K562 (cell line): ENCODE data around the gene HTR5A. TPM values are rescaled to one million over a fixed set of nuclear protein-coding genes. Genes with fewer than 3 reads are reported as not detected.

ENCODE experiments used
- ARID1B ChIP-seq: fragments of 450-650 bp; IDR thresholded peaks from 2 replicates; pipeline ENCODE4 v1.6.1; 2016; ENCODE audit warnings: antibody characterized with exemption, mild to moderate bottlenecking, inconsistent platforms
- CHD2 ChIP-seq: IDR thresholded peaks from 2 replicates; pipeline ENCODE4 v1.6.1; 2011; ENCODE audit warnings: low read depth, low read length
- CREBBP ChIP-seq: IDR thresholded peaks from one replicate; pipeline ENCODE4 v1.6.1; 2012; ENCODE audit warnings: low read depth, mild to moderate bottlenecking, control low read depth, inconsistent platforms, low read length
- ETV1 ChIP-seq: fragments of 450-650 bp; conservative IDR thresholded peaks from 2 replicates; pipeline ENCODE4 v1.6.1; 2016; ENCODE audit warnings: missing genetic modification characterization, control low read depth, low read depth, missing compliant biosample characterization
- GABPA ChIP-seq: fragments of 200-800 bp; sonication (Bioruptor generic); conservative IDR thresholded peaks from 2 replicates; pipeline ENCODE4 v1.6.1; 2016; ENCODE audit warnings: low read depth, missing genetic modification characterization, missing compliant biosample characterization
- HLTF ChIP-seq: fragments of 450-650 bp; IDR thresholded peaks from 2 replicates; pipeline ENCODE4 v1.6.1; 2016
- ID3 ChIP-seq, 2 experiments: fragments of 250-450 bp in 1 of 2; fragments of 450-650 bp in 1 of 2; sonication (Bioruptor Pico) in 1 of 2; IDR thresholded peaks; 2 replicates each; pipeline versions ENCODE4 v1.6.1 to v1.8.0; 2016 to 2021; ENCODE audit warnings: mild to moderate bottlenecking in 2 of 2, moderate library complexity in 2 of 2, missing compliant biosample characterization in 1 of 2, missing genetic modification characterization in 1 of 2
- KLF13 ChIP-seq: fragments of 450-650 bp; IDR thresholded peaks from 2 replicates; pipeline ENCODE4 v1.6.1; 2016; ENCODE audit warnings: missing genetic modification characterization, low read depth, mild to moderate bottlenecking, missing compliant biosample characterization, moderate library complexity, borderline replicate concordance
- PRMT5 ChIP-seq: sonication (generic); formaldehyde crosslinking; IDR thresholded peaks from 2 replicates; pipeline ENCODE4 v1.5.0; 2020; ENCODE audit warnings: missing genetic modification reagents
- PTBP1 ChIP-seq: fragments of 200-400 bp; formaldehyde crosslinking; IDR thresholded peaks from 2 replicates; pipeline ENCODE4 v1.6.1; 2017; ENCODE audit warnings: low read depth, low read length
- RBM25 ChIP-seq: fragments of 200-400 bp; formaldehyde crosslinking; IDR thresholded peaks from 2 replicates; pipeline ENCODE4 v1.6.1; 2018; ENCODE audit warnings: low read length, low read depth, moderate library complexity; ENCODE audit not compliant: severe bottlenecking
- RCOR1 ChIP-seq, 2 experiments: IDR thresholded peaks; 2 replicates each; pipeline ENCODE4 v1.6.1; 2012; ENCODE audit warnings: low read depth in 2 of 2, low read length in 2 of 2, borderline replicate concordance in 1 of 2, improper control_type of control experiment in 1 of 2
- SMAD2 ChIP-seq: fragments of 150-350 bp; IDR thresholded peaks from 2 replicates; pipeline ENCODE4 v1.6.1; 2014; ENCODE audit warnings: low read depth, mild to moderate bottlenecking, low read length
- SNRNP70 ChIP-seq: fragments of 200-400 bp; formaldehyde crosslinking; optimal IDR thresholded peaks from 2 replicates; pipeline ENCODE3; 2017; ENCODE audit warnings: low read depth, low read length
- SOX6 ChIP-seq: fragments of 450-650 bp; IDR thresholded peaks from 2 replicates; pipeline ENCODE4 v1.6.1; 2014; ENCODE audit warnings: mild to moderate bottlenecking
- SPI1 ChIP-seq: IDR thresholded peaks from 2 replicates; pipeline ENCODE4 v1.6.1; 2011; ENCODE audit warnings: low read depth, low read length, control low read depth, borderline replicate concordance
- TFAP4 ChIP-seq: sonication (generic); formaldehyde crosslinking; IDR thresholded peaks from 2 replicates; pipeline ENCODE4 v1.8.0; 2022; ENCODE audit warnings: missing genetic modification reagents, mild to moderate bottlenecking, moderate library complexity, borderline replicate concordance
- YY1 ChIP-seq, 3 experiments: IDR thresholded peaks; 2 replicates each; pipeline ENCODE4 v1.6.1; 2011; ENCODE audit warnings: low read length in 2 of 3, mild to moderate bottlenecking in 2 of 3, moderate library complexity in 2 of 3, borderline replicate concordance in 1 of 3, control low read depth in 1 of 3, low read depth in 1 of 3; ENCODE audit not compliant: insufficient read depth in 3 of 3, insufficient replicate concordance in 2 of 3, control insufficient read depth in 1 of 3, insufficient read length in 1 of 3; ENCODE audit errors: extremely low read depth in 1 of 3
- ZBTB5 ChIP-seq: fragments of 450-650 bp; IDR thresholded peaks from 2 replicates; pipeline ENCODE4 v1.6.1; 2017; ENCODE audit warnings: antibody characterized with exemption
- ZFP30 ChIP-seq: fragments of 250-450 bp; sonication (Bioruptor Pico); IDR thresholded peaks from 2 replicates; pipeline ENCODE4 v1.8.0; 2022; ENCODE audit warnings: moderate library complexity, mild to moderate bottlenecking, inconsistent platforms, borderline replicate concordance
- ZNF146 ChIP-seq: IDR thresholded peaks from one replicate; pipeline ENCODE4 v1.6.1; 2018; ENCODE audit warnings: missing compliant biosample characterization; ENCODE audit not compliant: unreplicated experiment
- ZNF740 ChIP-seq, 3 experiments: fragments of 200-800 bp in 1 of 3; sonication (Bioruptor generic) in 1 of 3; sonication (generic) in 1 of 3; formaldehyde crosslinking in 1 of 3; IDR thresholded peaks; 2 replicates each; pipeline versions ENCODE4 v1.6.1 to v1.8.0; 2016 to 2022; ENCODE audit warnings: mild to moderate bottlenecking in 2 of 3, missing compliant biosample characterization in 2 of 3, missing genetic modification characterization in 2 of 3, missing genetic modification reagents in 1 of 3
- polyA plus RNA-seq, 8 experiments: library from polyadenylated mRNA; depleted of rRNA in 4 of 8; stranded (reverse) in 5 of 8; unstranded in 3 of 8; fragments of >200 nt; fragmentation: Nextera tagmentation in 2 of 8; fragmentation: Illumina TruSeq in 1 of 8; extraction: Ambion mirVana in 2 of 8; extraction: Trizol in 1 of 8; gene quantifications; 2 replicates each; pipeline versions ENCODE4 v1.2.1 to v1.2.3, GENCODE V29; 2011 to 2014; ENCODE audit warnings: inconsistent platforms in 1 of 8, missing spikeins in 1 of 8
- total RNA-seq, 7 experiments: library from RNA; depleted of rRNA in 6 of 7; stranded (reverse); fragments of >200 nt in 6 of 7; fragmentation: Illumina TruSeq in 2 of 7; extraction: Trizol in 2 of 7; gene quantifications; 2 replicates each; pipeline versions ENCODE4 v1.2.1 to v1.2.3, GENCODE V29; 2011 to 2021; ENCODE audit warnings: low replicate concordance in 1 of 7

HTR5A gene
- total and polyA plus RNA-seq, 9 of the 15 experiments (the other 6 are each of a cell fraction or from before 2014, with no cell fraction given), result 0.06 TPM; not detected in 8

- TF ChIP-seq YY1 (IDR thresholded peaks at IDR 0.05; ENCODE audit: borderline replicate concordance in 1 of 3, control insufficient read depth in 1 of 3, extremely low read depth in 1 of 3, insufficient read depth in 3 of 3, insufficient read length in 1 of 3, insufficient replicate concordance in 2 of 3, low read depth in 1 of 3, low read length in 2 of 3), result peak in 2 of 3 experiments; percentile 61 to 67
- no peak for TF ChIP-seq SOX6
- TF ChIP-seq ZBTB5, result no peak
- no peak for TF ChIP-seq CREBBP
- TF ChIP-seq TFAP4 (CRISPR knock-in tag), result peak; percentile 99
- TF ChIP-seq SMAD2, result no peak; the same call in 1 of the 2 replicates
- TF ChIP-seq PRMT5 (CRISPR knock-in tag), result peak; percentile 100
- peak; percentile 51; the same call in 1 of the 2 replicates for TF ChIP-seq GABPA (tag)
- TF ChIP-seq KLF13 (tag), result peak; percentile 85
- 0 out of 2 replicates have a peak, but pooled peaks have one; percentile 72 for TF ChIP-seq PTBP1
- TF ChIP-seq ID3 (CRISPR knock-in tag; IDR thresholded peaks at IDR 0.05), result no peak; the same call in 1 of the 2 replicates
- peak; percentile 94 for TF ChIP-seq ID3 (tag; IDR thresholded peaks at IDR 0.05)
- no peak for TF ChIP-seq HLTF
- 0 out of 2 replicates have a peak, but pooled peaks have one; percentile 15 for TF ChIP-seq ARID1B
- no peak for TF ChIP-seq ZFP30 (CRISPR knock-in tag)
- 0 out of 2 replicates have a peak, but pooled peaks have one; percentile 7 for TF ChIP-seq CHD2
- peak; percentile 95 for TF ChIP-seq ZNF146
- TF ChIP-seq ZNF740 (CRISPR knock-in tag; IDR thresholded peaks at IDR 0.05), result peak; percentile 94
- TF ChIP-seq ZNF740 (tag; IDR thresholded peaks at IDR 0.05), result no peak
- no peak for TF ChIP-seq SNRNP70
- peak; percentile 43; the same call in 1 of the 2 replicates for TF ChIP-seq ETV1 (tag)
- TF ChIP-seq RBM25, result no peak
- TF ChIP-seq RCOR1 (IDR thresholded peaks at IDR 0.05; ENCODE audit: borderline replicate concordance in 1 of 2, low read depth in 2 of 2, low read length in 2 of 2), result peak in 1 of 2 experiments; percentile 100; a peak in 2 of 4 replicates
- no peak for TF ChIP-seq SPI1
These were observed at the start of gene HTR5A (continued) for GRCh38 chr7:155069992-155070751.
